Retinal pigment epithelial cell (primary cell): ENCODE data around the gene BPIFA3.

ENCODE experiments used
- DNase-seq: peaks from one replicate; pipeline ENCODE4 v3.0.0-alpha.2; 2010; ENCODE audit warnings: low read depth
- H3K4me3 ChIP-seq: 2 replicates; pipeline ENCODE4 v1.5.1; 2011; ENCODE audit warnings: mild to moderate bottlenecking, low read length, control low read depth, moderate library complexity
- CTCF ChIP-seq: conservative IDR thresholded peaks from 2 replicates; pipeline ENCODE4 v1.5.1; 2011; ENCODE audit warnings: low read depth, low read length, control low read depth, inconsistent platforms

BPIFA3 gene

GRCh38 chr20:33233129-33233774, 16.1 kb downstream of the BPIFA3 start:
- peak; percentile 20 for TF ChIP-seq CTCF
- no peak overlapping the region for H3K4me3 ChIP-seq
- no peak for DNase-seq

- no peak for DNase-seq
- no peak for TF ChIP-seq CTCF
- no peak overlapping the region for H3K4me3 ChIP-seq
Observed at GRCh38 chr20:33234050-33234449, 16.9 kb downstream of the BPIFA3 start.

GRCh38 chr20:33235696-33236095, 18.5 kb downstream of the BPIFA3 start, which contains the start of gene BPIFA1:
Gene BPIFA1 (plus strand): TSS chr20:33235996. CDS start chr20:33237712, 1,716 bp downstream.
- no peak for TF ChIP-seq CTCF
- H3K4me3 ChIP-seq, result no peak within 1 kb of the TSS
- DNase-seq, result no peak

- no peak overlapping the region for H3K4me3 ChIP-seq
- DNase-seq, result no peak
- TF ChIP-seq CTCF, result no peak
Observed at GRCh38 chr20:33236351-33236750, 19.2 kb downstream of the BPIFA3 start.

GRCh38 chr20:33237989-33238388, 20.8 kb downstream of the BPIFA3 start:
- TF ChIP-seq CTCF, result no peak
- no peak for DNase-seq
- no peak overlapping the region for H3K4me3 ChIP-seq

- no peak overlapping the region for H3K4me3 ChIP-seq
- DNase-seq, result no peak
- no peak for TF ChIP-seq CTCF
Observed at GRCh38 chr20:33239418-33239817, 22.3 kb downstream of the BPIFA3 start.

GRCh38 chr20:33239979-33240736, 23.0 kb downstream of the BPIFA3 start:
- H3K4me3 ChIP-seq, result no peak overlapping the region
- TF ChIP-seq CTCF, result no peak
- no peak for DNase-seq
